Stimulated activated CD4-positive, alpha-beta T cell treated with anti-CD3 and anti-CD28 coated beads, Interleukin-1b, Interleukin-23, amount 100 ng/mL, for 48 hours (primary cell): ENCODE measurements around the gene ORM1.

Experiments used
- DNase-seq: peaks from one replicate; pipeline ENCODE4 v3.0.0-alpha.2; 2020

Gene ORM1

GRCh38 chr9:114367772-114368569 is 45.1 kb downstream of the ORM1 start:
- DNase-seq = no peak

GRCh38 chr9:114369216-114370130 is 46.6 kb downstream of the ORM1 start:
- no peak for DNase-seq

GRCh38 chr9:114370251-114370967 is 47.5 kb downstream of the ORM1 start:
- no peak for DNase-seq

GRCh38 chr9:114370968-114371320 is 48.0 kb downstream of the ORM1 start:
- DNase-seq = no peak

GRCh38 chr9:114371343-114371944 is 48.5 kb downstream of the ORM1 start:
- DNase-seq = no peak

GRCh38 chr9:114371973-114372917 is 49.3 kb downstream of the ORM1 start:
- no peak for DNase-seq

- DNase-seq = peak; percentile 86
These were observed 50.1 kb downstream of the ORM1 start for GRCh38 chr9:114372921-114373448.

- no peak for DNase-seq
These were observed 51.2 kb downstream of the ORM1 start for GRCh38 chr9:114373960-114374730.

GRCh38 chr9:114374936-114375335 is 52.0 kb downstream of the ORM1 start:
- DNase-seq = no peak

- DNase-seq = no peak
These were observed 52.7 kb downstream of the ORM1 start for GRCh38 chr9:114375386-114376175.
